NCI-H2029 treated with DMSO at 0.1 percent for 48 hours (cell line): Measurements from ENCODE around the gene RPLP2.

Experiments used
- DNase-seq: peaks from one replicate; lab custom pipeline; 2025; lab: John Stamatoyannopoulos, UW

The RPLP2 gene

DNA sequence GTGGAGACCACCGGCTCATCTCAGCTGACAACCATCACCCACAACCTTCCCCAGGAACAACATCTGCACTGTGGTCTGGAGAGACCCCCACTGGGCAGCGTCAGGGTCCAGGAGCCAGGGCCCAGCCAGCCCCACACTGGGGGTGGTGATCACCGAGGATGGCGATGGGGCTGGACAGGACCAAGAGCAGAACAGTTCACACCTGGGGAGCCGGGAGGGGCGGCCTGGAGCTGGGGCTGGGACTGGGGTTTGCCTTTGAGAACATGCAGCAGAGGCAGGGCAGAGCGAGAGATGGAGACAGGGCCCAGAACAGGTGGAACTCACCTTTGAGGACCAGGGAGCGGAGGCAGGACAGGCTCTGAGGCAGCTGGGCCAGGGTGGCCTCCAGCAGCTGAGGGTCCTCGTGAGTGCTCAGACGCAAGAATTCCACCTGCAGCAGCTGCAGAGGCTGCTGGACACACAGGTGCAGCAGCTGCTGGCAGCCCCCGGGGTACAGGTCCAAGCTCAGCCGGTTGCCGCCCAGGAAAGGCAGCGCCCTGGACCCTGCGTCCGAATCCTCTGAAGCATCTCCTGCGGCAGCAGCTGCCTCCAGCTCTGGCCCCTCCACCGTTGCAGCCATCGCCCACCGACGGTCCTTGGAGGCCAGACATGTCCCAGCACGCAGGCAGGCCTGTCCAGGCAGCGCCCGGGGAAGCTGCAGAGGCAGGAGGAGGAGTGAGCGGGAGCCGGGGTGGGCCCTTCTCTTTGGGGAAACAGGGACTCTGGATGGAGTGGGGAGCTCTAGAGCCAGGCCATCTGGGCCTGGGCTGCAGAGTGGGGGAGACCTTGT lies 5.8 kb upstream of the RPLP2 start:
- no peak for DNase-seq

DNA sequence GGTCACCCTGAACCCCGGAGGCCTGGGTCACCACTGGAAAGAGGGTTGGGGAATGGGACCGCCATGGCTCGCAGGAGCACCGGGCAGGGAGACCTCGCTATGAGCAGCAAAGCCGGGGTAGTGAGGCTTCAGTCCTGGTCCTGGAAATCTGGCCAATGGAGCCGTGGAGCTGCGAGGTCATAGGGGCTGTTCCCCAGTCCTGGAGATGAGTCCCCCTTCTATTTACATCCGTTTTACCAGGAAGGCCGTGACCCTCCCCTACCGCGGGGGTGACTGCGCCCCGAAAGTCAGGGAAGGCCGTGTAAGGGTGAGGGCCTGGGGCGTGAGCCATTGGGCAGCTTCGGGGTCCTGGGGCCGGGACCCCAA lies 5.2 kb upstream of the RPLP2 start:
- no peak for DNase-seq

DNA sequence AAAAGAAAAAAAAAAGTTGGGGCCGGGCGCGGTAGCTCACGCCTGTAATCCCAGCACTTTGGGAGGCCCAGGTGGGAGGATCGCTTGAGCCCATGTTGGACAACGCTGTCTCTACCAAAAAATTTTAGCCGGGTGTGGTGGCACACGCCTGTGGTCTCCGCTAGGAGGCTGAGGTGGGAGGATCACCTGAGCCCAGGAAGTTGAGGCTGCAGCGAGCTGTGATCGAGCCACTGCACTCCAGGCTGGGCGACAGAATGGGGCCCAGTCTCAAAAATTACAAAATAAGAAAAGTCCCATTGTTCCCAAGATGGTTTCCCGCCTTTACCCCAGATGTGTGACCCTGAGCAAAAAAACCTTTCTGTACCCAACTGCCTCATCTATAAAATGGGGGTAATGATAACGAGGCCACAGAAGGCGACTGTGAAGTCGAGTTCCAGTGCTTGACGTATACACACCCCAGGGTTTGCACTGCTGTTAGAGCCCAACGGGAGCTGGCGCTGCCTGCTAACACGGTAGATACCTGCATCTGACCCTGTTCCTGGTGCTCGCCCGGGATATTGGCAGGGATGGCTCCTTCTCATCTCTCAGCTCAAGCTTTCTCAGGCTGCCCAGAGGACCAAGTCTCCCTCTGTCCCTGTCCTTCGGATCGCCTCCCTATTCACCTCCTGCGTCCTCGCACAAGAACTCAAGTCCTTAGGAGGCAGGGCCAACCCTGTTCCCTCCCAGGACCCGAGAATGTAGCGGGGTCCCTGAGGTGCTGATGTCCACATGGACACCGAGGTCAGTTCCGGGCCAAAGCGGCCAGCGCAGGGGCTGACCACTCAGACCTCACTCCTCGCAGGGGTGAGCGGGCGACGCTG lies 1.1 kb upstream of the RPLP2 start:
- DNase-seq: no peak

DNA sequence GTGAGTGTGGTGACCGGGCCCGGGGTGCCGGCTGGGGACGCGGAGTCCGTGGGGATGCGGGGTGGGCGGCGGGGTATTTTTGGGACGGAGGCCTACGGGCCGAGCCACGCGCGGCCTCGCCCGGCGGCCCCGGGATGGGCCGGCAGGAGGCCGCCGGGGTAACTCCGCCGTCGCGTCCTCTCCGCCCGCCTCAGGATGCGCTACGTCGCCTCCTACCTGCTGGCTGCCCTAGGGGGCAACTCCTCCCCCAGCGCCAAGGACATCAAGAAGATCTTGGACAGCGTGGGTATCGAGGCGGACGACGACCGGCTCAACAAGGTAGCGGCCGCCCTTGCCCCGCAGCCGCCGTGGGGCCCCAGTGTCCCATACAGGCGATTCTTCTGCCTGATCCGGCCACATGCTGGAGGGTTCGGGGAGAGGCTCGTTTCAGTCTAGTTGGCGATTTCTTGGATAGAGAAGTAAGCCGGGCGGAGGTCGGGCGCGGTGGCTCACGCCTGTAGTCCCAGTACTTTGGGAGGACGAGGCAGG lies 337 bp downstream of the RPLP2 start:
- DNase-seq: no peak

DNA sequence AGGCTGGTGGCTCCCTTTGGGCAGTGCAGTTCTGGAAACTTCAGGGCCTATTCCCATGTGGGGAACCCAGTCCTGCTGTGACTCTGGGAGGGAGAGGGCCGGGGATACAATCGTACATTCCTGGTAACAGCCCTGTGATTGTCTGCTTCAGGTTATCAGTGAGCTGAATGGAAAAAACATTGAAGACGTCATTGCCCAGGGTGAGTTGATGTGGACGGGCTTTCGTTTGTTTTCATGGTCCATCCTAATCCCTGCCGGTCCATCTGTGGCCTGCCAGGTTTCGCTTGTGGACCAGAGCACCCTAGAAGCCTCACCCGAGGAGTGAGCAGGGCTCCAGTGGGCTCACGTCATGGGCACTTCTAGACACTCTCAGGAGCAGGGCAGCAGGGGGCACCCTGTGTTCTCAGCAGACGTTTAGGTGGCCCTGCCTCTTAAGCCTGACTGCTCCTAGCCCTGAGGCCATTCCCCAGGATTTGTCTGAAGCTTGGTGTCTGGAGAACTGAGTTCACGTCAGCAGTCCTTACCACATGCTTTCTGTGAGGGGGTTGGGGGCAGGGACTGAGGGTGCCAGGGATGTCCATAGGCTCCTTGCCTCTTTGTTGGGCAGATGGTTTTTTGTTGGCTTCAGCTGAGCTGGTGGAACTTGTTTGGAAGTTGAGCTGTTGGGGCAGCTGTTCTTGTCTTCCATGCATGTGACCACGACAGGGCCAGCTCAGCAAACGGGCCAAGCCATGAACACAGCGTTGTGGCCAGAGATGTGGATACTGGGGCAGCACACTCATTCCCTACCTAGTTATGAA lies 1.9 kb downstream of the RPLP2 start:
- no peak for DNase-seq

DNA sequence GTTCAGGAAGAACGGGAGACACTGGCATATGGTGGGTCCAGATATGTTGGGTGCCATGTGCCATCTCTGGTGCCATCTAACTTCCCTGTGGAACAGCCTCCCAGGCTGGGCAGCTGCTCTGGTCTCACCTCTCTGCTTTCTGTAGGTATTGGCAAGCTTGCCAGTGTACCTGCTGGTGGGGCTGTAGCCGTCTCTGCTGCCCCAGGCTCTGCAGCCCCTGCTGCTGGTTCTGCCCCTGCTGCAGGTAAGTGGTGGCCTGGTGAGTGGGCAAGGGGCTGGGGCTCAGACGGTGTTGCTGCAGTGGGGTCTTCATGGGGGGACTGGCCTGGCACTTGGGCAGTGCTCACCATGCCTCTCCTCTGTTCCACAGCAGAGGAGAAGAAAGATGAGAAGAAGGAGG lies 2.6 kb downstream of the RPLP2 start:
- DNase-seq: no peak

DNA sequence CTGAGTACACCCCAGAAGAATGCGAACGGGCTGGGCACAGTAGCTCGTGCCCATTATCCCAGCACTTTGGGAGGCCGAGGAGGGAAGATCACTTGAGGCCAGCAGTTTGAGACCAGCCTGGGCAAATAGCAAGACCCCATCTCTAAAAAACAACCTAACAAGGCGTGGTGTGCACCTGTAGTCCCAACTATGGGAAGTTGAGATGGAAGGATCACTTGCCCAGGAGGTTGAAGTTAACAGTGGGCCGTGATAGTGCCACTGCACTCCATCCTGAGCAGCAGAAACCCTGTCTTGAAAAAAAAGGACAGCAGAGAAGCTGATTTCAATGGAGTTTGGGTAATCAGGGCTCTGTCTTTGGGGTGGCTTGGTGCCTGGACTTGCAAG lies 3.3 kb downstream of the RPLP2 start:
- no peak for DNase-seq

DNA sequence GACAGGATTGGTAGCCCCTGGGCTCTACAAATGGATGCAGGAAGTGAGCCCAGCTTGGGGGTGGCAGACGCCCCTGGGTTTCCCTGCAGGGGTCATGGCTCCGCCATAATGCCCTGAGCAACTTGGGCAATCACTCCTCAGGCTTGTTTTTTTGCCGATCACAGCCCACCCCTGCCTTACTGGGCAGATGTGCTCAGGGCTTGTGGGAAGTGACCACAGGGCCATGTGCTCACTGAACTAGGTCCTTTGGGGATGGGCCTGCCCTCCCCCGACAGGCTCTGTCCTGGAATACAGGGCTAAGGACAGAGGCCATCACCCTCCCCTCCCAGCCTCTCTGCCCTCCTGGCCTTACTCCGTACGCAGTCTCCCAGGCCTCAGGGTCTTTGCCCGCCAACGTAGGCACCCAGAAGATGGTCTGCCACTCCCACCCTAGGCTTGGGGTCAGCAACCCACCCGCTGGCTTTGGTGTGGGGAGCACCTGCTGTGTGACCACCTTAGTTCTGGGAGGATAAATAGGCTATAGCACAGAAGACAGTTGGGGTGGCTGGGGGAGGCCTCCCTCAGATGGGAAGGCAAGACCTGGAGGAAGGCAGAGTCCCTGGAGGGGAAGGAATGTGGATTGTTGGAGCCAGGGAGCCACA lies 3.8 kb downstream of the RPLP2 start:
- no peak for DNase-seq

DNA sequence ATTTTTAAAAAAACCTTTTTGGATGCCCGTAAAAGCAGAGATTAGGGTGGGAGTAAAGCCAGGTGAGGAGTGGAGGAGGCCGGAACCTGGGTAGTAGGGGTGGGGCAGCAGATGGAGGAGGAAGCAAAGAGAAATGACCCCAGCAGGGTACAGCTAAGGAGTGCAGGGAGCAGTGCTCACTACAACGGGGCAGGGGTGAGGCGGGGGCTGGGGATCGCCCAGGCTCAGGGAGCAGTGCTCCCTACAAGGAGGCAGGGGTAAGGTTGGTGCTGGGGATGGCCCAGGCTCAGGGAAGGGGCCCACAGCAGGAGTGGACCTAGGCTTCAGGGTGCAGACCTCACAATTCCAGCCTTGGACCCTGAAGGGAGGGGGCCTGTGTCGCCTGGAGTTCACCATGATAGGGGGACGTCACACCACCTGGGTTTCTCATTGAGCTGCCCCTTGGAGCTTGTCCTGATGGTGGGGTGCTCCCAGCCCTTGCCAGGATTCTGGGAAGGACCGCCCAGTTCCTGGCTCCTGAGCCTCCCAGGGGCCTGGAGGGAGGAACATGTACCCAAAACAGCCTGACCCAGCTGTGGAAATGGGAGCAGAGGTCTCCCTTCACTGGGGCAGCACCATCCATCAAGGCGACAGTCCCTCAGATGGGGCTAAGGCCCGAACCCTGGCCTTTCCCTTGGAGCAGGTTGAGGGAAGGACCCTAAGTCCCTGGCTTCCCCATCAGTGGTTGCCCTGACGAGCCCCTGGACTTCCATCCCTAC lies 6.1 kb downstream of the RPLP2 start:
- DNase-seq: no peak

DNA sequence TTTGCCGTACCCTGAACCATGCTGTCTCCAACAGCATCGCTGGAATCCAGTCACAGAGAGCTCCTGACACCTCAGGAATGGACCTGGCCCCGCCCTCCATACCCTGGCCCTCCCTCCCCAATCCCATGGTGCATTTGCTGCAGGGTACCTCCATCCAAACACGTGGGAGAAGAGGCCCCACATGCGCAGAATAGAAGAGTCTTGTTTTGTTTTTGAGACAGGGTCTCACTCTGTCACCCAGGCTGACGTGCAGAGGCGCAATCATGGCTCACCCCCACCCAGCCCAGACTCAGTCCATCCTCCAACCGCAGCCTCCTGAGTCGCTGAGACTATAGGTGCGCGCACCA lies 6.6 kb downstream of the RPLP2 start:
- no peak for DNase-seq

DNA sequence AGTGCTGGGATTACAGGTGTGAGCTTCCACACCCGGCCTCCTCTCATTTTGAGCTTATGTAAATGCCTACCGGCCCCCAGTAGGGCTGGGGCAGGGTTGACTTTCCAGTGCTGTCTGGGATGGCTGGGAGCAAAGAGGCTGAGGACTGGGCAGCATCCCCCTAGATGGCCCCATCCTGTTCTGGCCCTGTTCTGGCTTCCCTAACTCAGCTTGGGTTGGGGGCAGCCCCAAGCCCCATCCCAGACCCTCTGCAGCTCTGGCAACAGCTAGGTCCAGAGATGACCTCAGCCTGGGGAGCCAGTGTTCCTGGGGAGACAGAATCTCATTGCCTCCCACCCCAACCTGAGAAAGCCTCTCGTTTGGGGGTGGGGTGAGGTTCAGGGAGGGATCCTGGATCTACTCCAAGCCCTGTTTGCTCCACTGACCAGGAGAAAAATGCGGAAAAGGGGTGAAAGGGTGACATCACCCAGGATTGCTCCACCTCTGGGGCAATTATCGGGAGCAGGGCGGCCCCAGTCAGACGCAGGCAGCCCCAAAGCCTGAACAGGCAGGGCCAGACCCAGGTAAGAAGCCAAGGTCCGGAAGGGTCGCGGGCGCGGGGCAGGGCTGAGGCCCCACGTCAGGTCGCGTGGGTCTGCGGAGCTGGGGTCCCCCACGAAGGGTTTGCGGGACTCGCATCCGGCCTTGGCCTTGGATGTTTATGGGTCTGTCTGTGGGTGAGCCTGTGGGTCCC lies 8.8 kb downstream of the RPLP2 start, which contains the start of gene PNPLA2:
PNPLA2 (plus strand) TSS at position 519 of the 733 bp plus-strand sequence. CDS start 805 bp downstream, outside the sequence.
- DNase-seq: no peak

DNA sequence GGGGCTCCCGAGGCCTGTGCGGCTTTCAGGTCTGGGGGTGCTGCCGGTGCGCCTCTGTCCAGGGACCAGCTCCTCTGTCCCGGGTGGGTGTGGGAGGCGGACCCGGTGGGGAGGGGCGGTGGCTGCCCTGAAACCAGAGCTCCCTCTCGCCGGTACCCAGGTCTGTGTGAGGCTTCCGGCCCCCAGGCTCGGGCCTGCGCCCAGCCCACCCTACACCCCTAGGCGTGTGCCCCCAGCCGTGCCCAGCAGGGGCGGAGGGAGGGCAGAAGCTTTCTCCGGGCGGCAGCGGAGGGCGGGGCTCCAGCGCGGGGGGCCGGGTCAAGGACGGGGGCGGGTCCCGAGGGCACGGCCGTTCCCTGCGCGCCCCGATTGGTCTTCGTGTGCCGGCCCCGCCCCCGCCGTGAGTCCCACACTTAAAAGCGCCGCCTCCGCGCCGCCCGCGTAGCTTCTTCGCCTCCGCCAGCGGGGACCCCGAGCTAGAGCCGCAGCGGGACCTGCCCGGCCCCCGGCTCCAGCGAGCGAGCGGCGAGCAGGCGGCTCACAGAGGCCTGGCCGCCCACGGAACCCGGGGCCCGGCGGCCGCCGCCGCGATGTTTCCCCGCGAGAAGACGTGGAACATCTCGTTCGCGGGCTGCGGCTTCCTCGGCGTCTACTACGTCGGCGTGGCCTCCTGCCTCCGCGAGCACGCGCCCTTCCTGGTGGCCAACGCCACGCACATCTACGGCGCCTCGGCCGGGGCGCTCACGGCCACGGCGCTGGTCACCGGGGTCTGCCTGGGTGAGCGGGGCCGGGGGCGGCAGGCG lies 9.6 kb downstream of the RPLP2 start:
- peak; percentile 53 for DNase-seq

DNA sequence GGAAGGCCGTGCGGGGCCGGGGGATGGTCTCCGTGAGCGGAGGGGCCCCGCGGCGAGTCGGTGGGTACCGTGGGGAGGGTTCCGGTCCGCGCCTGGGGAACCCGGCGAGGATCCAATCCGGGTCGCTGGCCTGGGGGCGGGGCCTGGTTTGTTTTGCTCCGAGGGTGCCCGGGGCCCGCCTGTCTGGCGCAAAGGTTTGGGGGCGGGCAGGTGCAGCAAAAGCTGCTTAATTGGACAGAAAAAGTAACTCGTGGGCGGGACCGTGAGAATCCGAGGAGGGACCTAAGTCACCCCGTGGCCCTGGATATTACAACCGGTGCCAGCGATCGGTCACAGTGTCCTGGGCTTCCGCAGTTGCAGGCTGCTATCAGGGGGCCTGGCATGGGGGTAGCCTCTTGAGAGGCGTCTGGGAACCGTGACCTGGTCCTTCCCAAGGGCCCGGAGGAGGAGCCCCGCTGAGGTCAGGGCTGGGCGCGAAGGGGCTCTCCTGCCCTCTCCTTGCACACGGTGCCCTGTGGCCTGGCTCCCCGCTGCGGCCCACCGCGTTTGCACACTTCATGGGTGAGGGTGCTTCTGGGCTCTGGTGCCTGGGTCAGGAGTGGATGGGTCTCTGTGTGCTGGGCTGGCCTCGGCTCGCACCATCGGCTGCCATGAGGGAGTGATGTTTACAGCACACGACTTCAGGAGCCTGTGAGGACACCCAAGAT lies 10.3 kb downstream of the RPLP2 start:
- DNase-seq: peak; percentile 40

DNA sequence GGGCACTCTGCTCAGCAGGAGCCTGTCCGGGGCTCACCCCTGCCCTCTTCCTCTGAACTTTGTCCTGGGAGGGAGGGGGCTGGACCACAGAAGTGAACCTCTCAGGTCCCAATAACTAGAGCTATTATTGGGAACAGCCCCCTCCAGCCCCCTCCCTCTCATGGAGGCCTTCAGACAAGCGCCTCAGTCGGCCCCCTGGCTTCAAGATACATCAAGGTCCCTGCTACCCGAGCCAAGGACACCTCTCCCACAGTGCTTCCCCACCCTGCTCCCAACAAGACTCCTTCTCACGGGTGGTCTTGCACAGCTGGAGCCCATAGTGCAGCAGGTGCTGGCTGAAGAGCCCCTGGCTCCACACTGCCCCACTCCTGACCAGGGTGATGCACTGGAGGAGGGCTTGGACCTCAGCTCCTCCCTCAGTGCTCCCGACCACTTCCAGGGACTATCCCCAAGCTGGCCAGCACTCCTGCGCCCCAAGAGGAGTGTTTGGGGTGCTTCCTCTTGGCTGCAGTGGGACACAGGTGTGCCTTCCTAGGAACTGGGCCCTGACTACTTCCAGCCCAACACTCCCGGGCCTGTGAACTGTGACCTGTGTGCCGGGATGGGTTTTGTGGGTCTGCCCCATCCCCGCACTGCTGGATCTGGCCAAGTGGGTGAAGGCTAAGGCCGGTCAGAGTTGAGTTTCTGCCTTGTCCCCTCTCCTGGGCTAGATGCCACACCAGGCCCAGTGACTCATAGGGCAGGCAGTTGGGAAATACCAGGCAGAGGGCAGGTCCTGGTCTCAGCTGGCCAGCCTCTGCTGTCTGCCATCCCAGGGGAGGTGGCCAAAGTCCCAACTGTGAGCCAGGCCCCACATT lies 11.1 kb downstream of the RPLP2 start:
- DNase-seq: no peak

DNA sequence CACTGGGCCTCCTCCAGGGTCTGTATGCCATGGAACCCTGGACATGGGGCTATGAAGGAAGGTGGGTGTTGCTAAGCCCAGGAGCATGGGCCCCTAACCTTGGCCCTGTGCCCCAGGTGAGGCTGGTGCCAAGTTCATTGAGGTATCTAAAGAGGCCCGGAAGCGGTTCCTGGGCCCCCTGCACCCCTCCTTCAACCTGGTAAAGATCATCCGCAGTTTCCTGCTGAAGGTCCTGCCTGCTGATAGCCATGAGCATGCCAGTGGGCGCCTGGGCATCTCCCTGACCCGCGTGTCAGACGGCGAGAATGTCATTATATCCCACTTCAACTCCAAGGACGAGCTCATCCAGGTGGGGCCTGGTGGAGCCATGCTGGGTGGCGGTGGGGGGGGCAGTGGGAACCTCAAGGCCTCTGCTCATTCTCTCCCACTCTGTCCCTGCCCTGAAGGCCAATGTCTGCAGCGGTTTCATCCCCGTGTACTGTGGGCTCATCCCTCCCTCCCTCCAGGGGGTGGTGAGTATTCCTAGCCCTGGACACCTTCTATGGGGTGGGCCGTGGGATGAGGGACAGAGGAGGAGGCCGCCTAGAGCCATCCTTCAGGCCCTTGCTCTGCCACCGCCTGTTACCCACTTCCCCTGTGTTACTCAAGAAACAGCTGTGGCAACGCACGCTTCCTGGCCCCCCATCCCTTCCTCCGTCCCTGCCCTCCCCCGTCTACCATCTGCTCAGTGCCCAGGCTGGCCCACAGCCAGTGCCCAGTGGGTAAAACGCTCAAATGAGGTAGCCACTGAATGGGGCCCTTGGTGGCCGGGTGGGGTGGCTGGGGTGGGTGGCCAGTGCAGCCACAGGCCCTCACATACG lies 12.0 kb downstream of the RPLP2 start:
- DNase-seq: no peak

DNA sequence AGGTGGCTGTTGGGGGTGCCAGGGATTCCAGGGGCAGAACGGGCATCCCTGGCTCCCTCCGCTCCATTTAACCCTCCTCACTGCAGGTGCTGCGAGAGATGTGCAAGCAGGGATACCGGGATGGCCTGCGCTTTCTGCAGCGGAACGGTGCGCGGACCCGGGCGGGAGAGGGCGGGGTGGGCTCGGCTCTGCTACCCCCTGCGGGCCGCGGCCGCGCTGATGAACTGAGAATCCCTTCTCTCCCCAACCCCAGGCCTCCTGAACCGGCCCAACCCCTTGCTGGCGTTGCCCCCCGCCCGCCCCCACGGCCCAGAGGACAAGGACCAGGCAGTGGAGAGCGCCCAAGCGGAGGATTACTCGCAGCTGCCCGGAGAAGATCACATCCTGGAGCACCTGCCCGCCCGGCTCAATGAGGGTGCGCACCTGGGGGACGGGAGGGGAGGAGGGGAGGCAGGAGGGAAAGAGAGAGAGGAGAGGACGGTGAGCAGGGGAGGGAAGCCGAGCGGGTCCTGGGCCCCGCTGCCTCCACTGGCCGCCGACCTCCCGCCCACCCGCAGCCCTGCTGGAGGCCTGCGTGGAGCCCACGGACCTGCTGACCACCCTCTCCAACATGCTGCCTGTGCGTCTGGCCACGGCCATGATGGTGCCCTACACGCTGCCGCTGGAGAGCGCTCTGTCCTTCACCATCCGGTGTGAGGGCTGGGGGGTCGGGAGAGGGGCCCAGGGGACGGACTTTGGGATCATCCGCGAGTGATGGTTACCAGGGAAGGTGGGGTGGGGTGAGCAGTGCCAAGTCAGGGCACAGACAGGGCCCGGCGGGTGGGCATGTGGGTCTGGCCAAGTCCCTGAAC lies 13.9 kb downstream of the RPLP2 start:
- DNase-seq: no peak
